ENCODE data around the gene AIG1. TPM values are rescaled to one million over a fixed set of nuclear protein-coding genes. Genes with fewer than 3 reads are reported as not detected.

Gene AIG1, protein sequence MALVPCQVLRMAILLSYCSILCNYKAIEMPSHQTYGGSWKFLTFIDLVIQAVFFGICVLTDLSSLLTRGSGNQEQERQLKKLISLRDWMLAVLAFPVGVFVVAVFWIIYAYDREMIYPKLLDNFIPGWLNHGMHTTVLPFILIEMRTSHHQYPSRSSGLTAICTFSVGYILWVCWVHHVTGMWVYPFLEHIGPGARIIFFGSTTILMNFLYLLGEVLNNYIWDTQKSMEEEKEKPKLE
- total RNA-seq (2022; extraction: Qiagen RNA extraction; ENCODE audit: low read depth), result 21.5 to 27.6 TPM (median 23.0 TPM) in 5 replicates

DNA sequence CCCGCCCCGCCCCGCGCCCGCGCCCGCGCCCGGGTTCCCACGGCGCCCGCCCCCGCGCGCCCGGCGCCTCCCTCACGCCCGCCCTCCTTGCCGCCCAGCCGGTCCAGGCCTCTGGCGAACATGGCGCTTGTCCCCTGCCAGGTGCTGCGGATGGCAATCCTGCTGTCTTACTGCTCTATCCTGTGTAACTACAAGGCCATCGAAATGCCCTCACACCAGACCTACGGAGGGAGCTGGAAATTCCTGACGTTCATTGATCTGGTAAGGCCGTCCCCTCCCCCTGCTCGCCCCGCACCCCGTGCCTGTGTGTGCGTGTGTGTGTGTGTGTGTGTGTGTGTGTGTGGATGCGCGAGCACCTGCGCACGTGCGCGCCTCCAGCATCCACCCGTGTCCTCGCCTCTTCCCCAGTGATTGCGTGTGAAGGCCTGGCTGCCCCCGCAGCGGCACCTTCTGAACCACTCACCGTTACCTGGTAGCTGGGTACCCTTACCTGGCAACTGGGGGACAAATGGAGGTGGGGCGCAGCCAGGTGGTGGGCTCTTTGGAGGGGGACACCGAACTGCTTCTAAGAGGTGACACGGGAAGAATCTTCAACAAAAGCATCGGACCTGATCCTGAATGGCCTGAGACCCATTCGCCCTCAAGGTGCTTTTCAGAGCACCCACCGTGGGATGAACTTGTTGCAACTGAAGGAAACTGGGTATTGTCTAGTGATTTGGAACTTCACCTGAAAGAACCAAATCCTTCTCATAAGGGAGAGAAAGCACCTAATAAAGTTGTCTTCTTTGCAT is at the start of gene AIG1:
Gene AIG1, plus strand, starts transcription at position 84 of the 791 bp plus-strand sequence. Its CDS starts 37 bp downstream, at position 121.

Other genes starting within 250 kb of the AIG1 start
- 2.5 to 5.0 TPM (median 4.1 TPM) in 5 replicates for gene HIVEP2, start 115.7 kb upstream of the AIG1 start, total RNA-seq (2022; extraction: Qiagen RNA extraction; ENCODE audit: low read depth)